Measurements from ENCODE around the gene DDX54.

DDX54 gene

DNA sequence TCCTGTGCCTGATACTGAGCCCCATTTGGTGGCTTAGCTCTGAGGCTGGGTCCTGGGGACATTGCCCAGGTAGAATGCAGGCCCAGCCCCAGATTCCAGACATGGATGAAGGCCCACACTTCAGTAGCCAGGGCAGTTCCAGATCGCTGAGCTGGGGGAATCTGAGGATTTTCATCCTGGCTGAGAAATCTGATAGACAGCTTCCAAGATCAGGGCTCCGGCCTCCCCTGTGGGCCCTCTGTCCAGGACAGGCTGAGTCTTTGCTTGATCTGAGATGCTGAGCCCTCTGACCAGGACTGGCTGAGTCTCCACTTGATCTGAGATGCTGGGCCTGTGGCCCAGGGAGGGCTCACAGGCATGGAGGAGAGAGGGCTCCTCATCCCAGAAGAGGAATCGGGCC is 46.5 kb downstream of the DDX54 start:
- TF ChIP-seq CTCF (conservative IDR thresholded peaks at IDR 0.05; ENCODE audit: low read length) = no peak
- TF ChIP-seq EZH2phosphoT487 (IDR thresholded peaks at IDR 0.05; ENCODE audit: borderline replicate concordance) = no peak
- Histone ChIP-seq H3K27me3 (ENCODE audit: insufficient read depth, low read length, poor library complexity, severe bottlenecking) (no peaks in the 10 kb centered on the region), H3K4me3 (ENCODE audit: low read length, poor library complexity, severe bottlenecking) (no peak overlapping the region), H3K36me3 (ENCODE audit: insufficient read depth, low read length) (no peaks in the 10 kb centered on the region), H3K79me2 (ENCODE audit: insufficient read depth, low read length) (no peaks in the 10 kb centered on the region), H3K4me2 (ENCODE audit: low read depth, low read length, poor library complexity, severe bottlenecking) (no peak overlapping the region), H3K9me2 (replicated peaks; ENCODE audit: low read depth, low read length) (no peaks in the 10 kb centered on the region), H3K4me1 (ENCODE audit: insufficient read depth, low read length, poor library complexity, severe bottlenecking) (no peaks in the 10 kb centered on the region), H3K9ac (ENCODE audit: low read depth, low read length, poor library complexity, severe bottlenecking) (no peak overlapping the region), H3F3A (ENCODE audit: low read depth) (no peaks in the 10 kb centered on the region), H4K20me1 (ENCODE audit: insufficient read depth, low read length, poor library complexity, severe bottlenecking) (no peaks in the 10 kb centered on the region), H2AFZ (ENCODE audit: low read length) (no peak overlapping the region), H3K9me3 (ENCODE audit: insufficient read depth, low read depth, low read length) (no peaks in the 10 kb centered on the region)

- Histone ChIP-seq H3K9me3 (ENCODE audit: insufficient read depth, low read depth, low read length) (no peaks in the 10 kb centered on the region), H3K36me3 (ENCODE audit: insufficient read depth, low read length) (no peaks in the 10 kb centered on the region), H3K9me2 (replicated peaks; ENCODE audit: low read depth, low read length) (no peaks in the 10 kb centered on the region), H3F3A (ENCODE audit: low read depth) (no peaks in the 10 kb centered on the region), H3K9ac (ENCODE audit: low read depth, low read length, poor library complexity, severe bottlenecking) (no peak overlapping the region), H2AFZ (ENCODE audit: low read length) (no peak overlapping the region; the same call in 1 of the 2 replicates), H3K4me3 (ENCODE audit: low read length, poor library complexity, severe bottlenecking) (no peak overlapping the region), H4K20me1 (ENCODE audit: insufficient read depth, low read length, poor library complexity, severe bottlenecking) (no peaks in the 10 kb centered on the region), H3K79me2 (ENCODE audit: insufficient read depth, low read length) (no peaks in the 10 kb centered on the region), H3K4me2 (ENCODE audit: low read depth, low read length, poor library complexity, severe bottlenecking) (no peak overlapping the region), H3K4me1 (ENCODE audit: insufficient read depth, low read length, poor library complexity, severe bottlenecking) (no peaks in the 10 kb centered on the region), H3K27me3 (ENCODE audit: insufficient read depth, low read length, poor library complexity, severe bottlenecking) (no peaks in the 10 kb centered on the region)
- TF ChIP-seq CTCF (conservative IDR thresholded peaks at IDR 0.05; ENCODE audit: low read length) (no peak), EZH2phosphoT487 (IDR thresholded peaks at IDR 0.05; ENCODE audit: borderline replicate concordance) (no peak)
These were observed 47.2 kb downstream of the DDX54 start for GRCh38 chr12:113137861-113138783.

DNA sequence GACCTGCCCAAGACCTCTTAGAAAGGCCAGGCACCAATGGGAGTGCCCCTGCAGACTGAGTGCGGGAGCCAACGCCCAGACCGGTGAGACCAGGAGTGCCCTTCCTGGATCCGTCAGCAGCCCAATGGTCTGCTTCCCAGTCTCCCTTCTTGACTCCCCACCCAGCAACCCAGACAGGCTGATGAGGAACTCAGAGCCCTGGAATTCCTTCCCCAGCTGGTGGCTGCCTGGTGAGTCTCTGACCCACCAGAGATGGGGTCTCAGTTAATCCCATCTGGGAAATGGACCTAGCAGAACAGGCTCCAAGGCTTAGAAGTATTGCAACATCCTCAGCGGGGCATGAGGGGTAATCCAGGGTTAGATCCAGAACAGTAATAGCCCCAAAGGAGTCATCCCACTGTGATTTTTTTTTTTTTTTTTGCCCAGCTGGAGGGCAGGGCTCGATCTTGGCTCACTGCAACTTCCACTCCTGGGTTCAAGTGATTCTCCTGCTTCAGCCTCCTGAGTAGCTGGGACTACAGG is 48.2 kb downstream of the DDX54 start:
- H3K4me1 ChIP-seq (ENCODE audit: insufficient read depth, low read length, poor library complexity, severe bottlenecking) = no peaks in the 10 kb centered on the region
- no peaks in the 10 kb centered on the region for H3K79me2 ChIP-seq (ENCODE audit: insufficient read depth, low read length)
- H3K4me3 ChIP-seq (ENCODE audit: low read length, poor library complexity, severe bottlenecking) = no peak overlapping the region
- no peaks in the 10 kb centered on the region for H3F3A ChIP-seq (ENCODE audit: low read depth)
- H3K9me3 ChIP-seq (ENCODE audit: insufficient read depth, low read depth, low read length) = no peaks in the 10 kb centered on the region
- H2AFZ ChIP-seq (ENCODE audit: low read length) = no peak overlapping the region
- no peak overlapping the region for H3K9ac ChIP-seq (ENCODE audit: low read depth, low read length, poor library complexity, severe bottlenecking)
- no peaks in the 10 kb centered on the region for H4K20me1 ChIP-seq (ENCODE audit: insufficient read depth, low read length, poor library complexity, severe bottlenecking)
- no peaks in the 10 kb centered on the region for H3K36me3 ChIP-seq (ENCODE audit: insufficient read depth, low read length)
- H3K27me3 ChIP-seq (ENCODE audit: insufficient read depth, low read length, poor library complexity, severe bottlenecking) = no peaks in the 10 kb centered on the region
- no peak overlapping the region for H3K4me2 ChIP-seq (ENCODE audit: low read depth, low read length, poor library complexity, severe bottlenecking)
- no peaks in the 10 kb centered on the region for H3K9me2 ChIP-seq (replicated peaks; ENCODE audit: low read depth, low read length)
- TF ChIP-seq CTCF (conservative IDR thresholded peaks at IDR 0.05; ENCODE audit: low read length) (no peak), EZH2phosphoT487 (IDR thresholded peaks at IDR 0.05; ENCODE audit: borderline replicate concordance) (no peak)
